ENCODE data around the gene EFCAB5. TPM values are rescaled to one million over a fixed set of nuclear protein-coding genes. Genes with fewer than 3 reads are reported as not detected.

The EFCAB5 gene
- total and polyA plus RNA-seq, 2 donors (not counting 1 experiment from before 2014, with no cell fraction given) = 0.54 to 3.0 TPM

GRCh38 chr17:29972277-29972676 lies 30.8 kb downstream of the EFCAB5 start:
- H3K27ac Mint-ChIP-seq = no peak overlapping the region
- no peak for TF ChIP-seq CTCF (IDR thresholded peaks at IDR 0.05)
- no peak for TF ChIP-seq EZH2 (IDR thresholded peaks at IDR 0.05; ENCODE audit: borderline replicate concordance, insufficient read depth, low read depth, low read length, poor library complexity, severe bottlenecking)
- ChIA-PET CTCF (no interaction called here), POLR2A (no interaction called here)
- no peaks in the 10 kb centered on the region for H3K27me3 Mint-ChIP-seq
- H3K27me3 ChIP-seq (replicated peaks in 1 of 4; ENCODE audit: control extremely low read depth in 1 of 4, control insufficient read depth in 3 of 4, insufficient read depth in 4 of 4, low read length in 3 of 4) = no peaks in the 10 kb centered on the region
- H3K79me2 ChIP-seq (ENCODE audit: control insufficient read depth, insufficient read depth, low read length) = no peaks in the 10 kb centered on the region
- H4K20me1 ChIP-seq (ENCODE audit: control insufficient read depth, insufficient read depth, low read length, poor library complexity, severe bottlenecking) = no peaks in the 10 kb centered on the region
- peaks cover 4% of the 10 kb centered on the region for H3K4me1 Mint-ChIP-seq
- H3K9me3 Mint-ChIP-seq (ENCODE audit: insufficient read depth) = no peaks in the 10 kb centered on the region
- no peaks in the 10 kb centered on the region for H3K9me3 ChIP-seq (ENCODE audit: control extremely low read depth in 1 of 3, control insufficient read depth in 2 of 3, insufficient read depth in 1 of 3, low read length in 2 of 3)
- no peak overlapping the region for H3K27ac ChIP-seq (ENCODE audit: low read length in 2 of 2)
- ATAC-seq (ENCODE audit: low read depth) (no peak), DNase-seq (no peak)
- H3K36me3 ChIP-seq (replicated peaks in 1 of 2; ENCODE audit: control extremely low read depth in 1 of 2, control insufficient read depth in 1 of 2, extremely low read depth in 1 of 2, insufficient read depth in 2 of 2, low read length in 1 of 2) = no peaks in the 10 kb centered on the region
- no peak overlapping the region for H2AFZ ChIP-seq (ENCODE audit: insufficient read depth, low read depth, low read length, poor library complexity, severe bottlenecking)
- H3K4me2 ChIP-seq (replicated peaks; ENCODE audit: low read depth, low read length, poor library complexity, severe bottlenecking) = no peak overlapping the region
- no peak overlapping the region for H3K4me3 ChIP-seq (ENCODE audit: control extremely low read depth in 1 of 5, extremely low read depth in 1 of 5, insufficient read depth in 1 of 5, low read depth in 2 of 5, low read length in 4 of 5)
- peaks cover 0 to 4% of the 10 kb centered on the region in 2 donors for H3K4me1 ChIP-seq (ENCODE audit: control insufficient read depth in 2 of 2, insufficient read depth in 2 of 2, low read length in 2 of 2)
- WGBS (ENCODE audit: insufficient coverage) = 95% methylated on average over 18 of the region's 18 CpGs
- intact Hi-C loops (cut with micrococcal nuclease) = no loop called here
- no peak overlapping the region for H3K9ac ChIP-seq (ENCODE audit: low read length)
- H3K4me3 Mint-ChIP-seq = no peak overlapping the region

GRCh38 chr17:29973005-29973404 lies 31.6 kb downstream of the EFCAB5 start:
- Mint-ChIP-seq H3K9me3 (ENCODE audit: insufficient read depth) (no peaks in the 10 kb centered on the region), H3K4me3 (no peak overlapping the region), H3K27ac (no peak overlapping the region), H3K4me1 (peaks cover 4% of the 10 kb centered on the region), H3K27me3 (no peaks in the 10 kb centered on the region)
- no peaks in the 10 kb centered on the region for H3K79me2 ChIP-seq (ENCODE audit: control insufficient read depth, insufficient read depth, low read length)
- no peaks in the 10 kb centered on the region for H3K9me3 ChIP-seq (ENCODE audit: control extremely low read depth in 1 of 3, control insufficient read depth in 2 of 3, insufficient read depth in 1 of 3, low read length in 2 of 3)
- CTCF ChIA-PET = no interaction called here
- intact Hi-C loops (cut with micrococcal nuclease) = no loop called here
- DNase-seq (no peak), ATAC-seq (ENCODE audit: low read depth) (no peak)
- no peak overlapping the region for H3K4me3 ChIP-seq (ENCODE audit: control extremely low read depth in 1 of 5, extremely low read depth in 1 of 5, insufficient read depth in 1 of 5, low read depth in 2 of 5, low read length in 4 of 5)
- no peak for TF ChIP-seq CTCF (IDR thresholded peaks at IDR 0.05)
- no peak for TF ChIP-seq EZH2 (IDR thresholded peaks at IDR 0.05; ENCODE audit: borderline replicate concordance, insufficient read depth, low read depth, low read length, poor library complexity, severe bottlenecking)
- POLR2A ChIA-PET = no interaction called here
- H3K27me3 ChIP-seq (replicated peaks in 1 of 4; ENCODE audit: control extremely low read depth in 1 of 4, control insufficient read depth in 3 of 4, insufficient read depth in 4 of 4, low read length in 3 of 4) = no peaks in the 10 kb centered on the region
- WGBS (ENCODE audit: insufficient coverage) = 100% methylated on average over 1 of the region's 3 CpGs
- no peak overlapping the region for H3K27ac ChIP-seq (ENCODE audit: low read length in 2 of 2)
- no peaks in the 10 kb centered on the region for H3K36me3 ChIP-seq (replicated peaks in 1 of 2; ENCODE audit: control extremely low read depth in 1 of 2, control insufficient read depth in 1 of 2, extremely low read depth in 1 of 2, insufficient read depth in 2 of 2, low read length in 1 of 2)
- H3K4me2 ChIP-seq (replicated peaks; ENCODE audit: low read depth, low read length, poor library complexity, severe bottlenecking) = no peak overlapping the region
- H3K4me1 ChIP-seq (ENCODE audit: control insufficient read depth in 2 of 2, insufficient read depth in 2 of 2, low read length in 2 of 2) = peaks cover 0 to 4% of the 10 kb centered on the region in 2 donors
- no peaks in the 10 kb centered on the region for H4K20me1 ChIP-seq (ENCODE audit: control insufficient read depth, insufficient read depth, low read length, poor library complexity, severe bottlenecking)
- no peak overlapping the region for H2AFZ ChIP-seq (ENCODE audit: insufficient read depth, low read depth, low read length, poor library complexity, severe bottlenecking)
- H3K9ac ChIP-seq (ENCODE audit: low read length) = no peak overlapping the region
